NCI-H1417 (cell line): ENCODE measurements around the gene KIF3A.

Experiments
- DNase-seq, 3 experiments: peaks; one replicate each; lab custom pipeline; 2025; lab: John Stamatoyannopoulos, UW

The KIF3A gene

GRCh38 chr5:132662925-132663770 lies 74.2 kb downstream of the KIF3A start:
- no peak for DNase-seq

GRCh38 chr5:132662004-132662401 lies 75.3 kb downstream of the KIF3A start:
- no peak for DNase-seq

GRCh38 chr5:132661231-132662003 lies 75.9 kb downstream of the KIF3A start:
- DNase-seq, result no peak

- DNase-seq, result no peak
Observed at GRCh38 chr5:132659598-132660493, 77.5 kb downstream of the KIF3A start.

- DNase-seq, result no peak
Observed at GRCh38 chr5:132658381-132659302, 78.7 kb downstream of the KIF3A start.

- no peak for DNase-seq
Observed at GRCh38 chr5:132657676-132658380, 79.5 kb downstream of the KIF3A start, which contains the start of gene IL13. Gene IL13 (plus strand): TSS chr5:132658173. CDS start chr5:132658187, 14 bp downstream.

- no peak for DNase-seq
Observed at GRCh38 chr5:132656774-132657355, 80.5 kb downstream of the KIF3A start.

- DNase-seq, result peak in 2 of 3 experiments; percentile 55 to 61
Observed at GRCh38 chr5:132655821-132656773, 81.2 kb downstream of the KIF3A start.

GRCh38 chr5:132653716-132654115 lies 83.6 kb downstream of the KIF3A start:
- DNase-seq, result no peak

- no peak for DNase-seq
Observed at GRCh38 chr5:132651838-132652469, 85.4 kb downstream of the KIF3A start.

GRCh38 chr5:132648355-132648754 lies 89.0 kb downstream of the KIF3A start:
- DNase-seq, result no peak

- no peak for DNase-seq
Observed at GRCh38 chr5:132647473-132647872, 89.9 kb downstream of the KIF3A start.

- no peak for DNase-seq
Observed at GRCh38 chr5:132646583-132647266, 90.6 kb downstream of the KIF3A start.

GRCh38 chr5:132644177-132644576 lies 93.2 kb downstream of the KIF3A start:
- no peak for DNase-seq
